ENCODE measurements around the gene MGAT5.

DNA sequence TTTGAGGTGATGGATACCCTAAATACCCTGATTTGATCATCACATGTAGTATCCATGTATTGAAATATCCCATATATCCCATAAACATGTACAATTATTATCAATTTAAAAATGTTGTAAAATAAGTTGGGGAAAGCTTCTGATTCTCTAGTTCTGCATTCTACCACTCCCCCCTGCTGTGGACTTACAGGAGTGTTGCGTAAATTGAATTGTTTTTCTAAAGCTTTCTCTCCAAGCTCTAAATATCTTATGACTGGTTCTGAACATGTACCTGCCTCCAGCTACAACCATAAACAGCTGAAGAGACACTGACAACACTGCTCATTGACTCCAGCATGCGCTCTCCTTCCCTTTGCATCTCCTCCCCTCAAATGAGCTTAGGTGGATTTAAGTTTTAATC is 145.2 kb downstream of the MGAT5 start:
- TF ChIP-seq, protein P1, sequence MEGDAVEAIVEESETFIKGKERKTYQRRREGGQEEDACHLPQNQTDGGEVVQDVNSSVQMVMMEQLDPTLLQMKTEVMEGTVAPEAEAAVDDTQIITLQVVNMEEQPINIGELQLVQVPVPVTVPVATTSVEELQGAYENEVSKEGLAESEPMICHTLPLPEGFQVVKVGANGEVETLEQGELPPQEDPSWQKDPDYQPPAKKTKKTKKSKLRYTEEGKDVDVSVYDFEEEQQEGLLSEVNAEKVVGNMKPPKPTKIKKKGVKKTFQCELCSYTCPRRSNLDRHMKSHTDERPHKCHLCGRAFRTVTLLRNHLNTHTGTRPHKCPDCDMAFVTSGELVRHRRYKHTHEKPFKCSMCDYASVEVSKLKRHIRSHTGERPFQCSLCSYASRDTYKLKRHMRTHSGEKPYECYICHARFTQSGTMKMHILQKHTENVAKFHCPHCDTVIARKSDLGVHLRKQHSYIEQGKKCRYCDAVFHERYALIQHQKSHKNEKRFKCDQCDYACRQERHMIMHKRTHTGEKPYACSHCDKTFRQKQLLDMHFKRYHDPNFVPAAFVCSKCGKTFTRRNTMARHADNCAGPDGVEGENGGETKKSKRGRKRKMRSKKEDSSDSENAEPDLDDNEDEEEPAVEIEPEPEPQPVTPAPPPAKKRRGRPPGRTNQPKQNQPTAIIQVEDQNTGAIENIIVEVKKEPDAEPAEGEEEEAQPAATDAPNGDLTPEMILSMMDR (IDR thresholded peaks at IDR 0.05; ENCODE audit: low read depth, low read length), result 0 out of 2 replicates have a peak, but pooled peaks have one; percentile 16
- TF ChIP-seq EZH2phosphoT487 (IDR thresholded peaks at IDR 0.05; ENCODE audit: low read depth), result no peak

Measured in OCI-LY3 (cell line).